Measurements from ENCODE around the gene MPST.

Gene MPST

GRCh38 chr22:37001826-37002225 is 17.7 kb upstream of the MPST start:
- no peak for DNase-seq

GRCh38 chr22:37002633-37003032 is 16.9 kb upstream of the MPST start:
- no peak for DNase-seq

- no peak for DNase-seq
Measured at GRCh38 chr22:37007651-37008050, 11.9 kb upstream of the MPST start.

GRCh38 chr22:37008365-37008764 is 11.2 kb upstream of the MPST start:
- no peak for DNase-seq

GRCh38 chr22:37009490-37009889 is 10.1 kb upstream of the MPST start:
- no peak for DNase-seq

GRCh38 chr22:37010174-37010573 is 9.4 kb upstream of the MPST start:
- no peak for DNase-seq

GRCh38 chr22:37010976-37011375 is 8.6 kb upstream of the MPST start:
- no peak for DNase-seq

- no peak for DNase-seq
Measured at GRCh38 chr22:37011472-37011871, 8.1 kb upstream of the MPST start.

GRCh38 chr22:37012262-37012904 is 7.2 kb upstream of the MPST start:
- no peak for DNase-seq

GRCh38 chr22:37012956-37013355 is 6.6 kb upstream of the MPST start:
- no peak for DNase-seq

- no peak for DNase-seq
Measured at GRCh38 chr22:37014415-37014806, 5.1 kb upstream of the MPST start.

GRCh38 chr22:37014835-37015586 is 4.5 kb upstream of the MPST start:
- no peak for DNase-seq

GRCh38 chr22:37015587-37015878 is 4.0 kb upstream of the MPST start:
- DNase-seq: no peak

- DNase-seq: no peak
Measured at GRCh38 chr22:37016134-37016910, 3.2 kb upstream of the MPST start.

GRCh38 chr22:37017356-37017755 is 2.2 kb upstream of the MPST start:
- no peak for DNase-seq

- no peak for DNase-seq
Measured at GRCh38 chr22:37018086-37018814, 1.3 kb upstream of the MPST start.

- no peak for DNase-seq
Measured at GRCh38 chr22:37018815-37019308, 680 bp upstream of the MPST start.

GRCh38 chr22:37020192-37020479 is 594 bp downstream of the MPST start:
- no peak for DNase-seq

- DNase-seq: no peak
Measured at GRCh38 chr22:37021041-37021440, 1.5 kb downstream of the MPST start.

GRCh38 chr22:37021710-37022482 is 2.4 kb downstream of the MPST start:
- peak; percentile 58 for DNase-seq

GRCh38 chr22:37022483-37023337 is 3.2 kb downstream of the MPST start:
- no peak for DNase-seq
